Activated CD4-positive, alpha-beta T cell treated with anti-CD3 and anti-CD28 coated beads for 36 hours (primary cell): Measurements from ENCODE around the gene TSPOAP1. TPM values are rescaled to one million over a fixed set of nuclear protein-coding genes. Genes with fewer than 3 reads are reported as not detected.
A peak's percentile ranks its signal among the peaks of the same experiment; 100 is the strongest.

Experiments used
- ATAC-seq: fragments of 200-7000 bp; cut with Tn5 transposase; one replicate; pipeline ENCODE4 v1.10.0; 2021; ENCODE audit warnings: mild to moderate bottlenecking, moderate library complexity
- CTCF ChIA-PET: fragments of 350-600 bp; sonication (Branson Sonifier 250); formaldehyde crosslinking; loops from one replicate; lab custom pipeline; 2021; ENCODE audit warnings: antibody characterized with exemption; lab: Charles Lee
- POLR2A ChIA-PET: fragments of 350-600 bp; sonication (Branson Sonifier 250); formaldehyde crosslinking; loops from one replicate; lab custom pipeline; 2021; ENCODE audit warnings: antibody characterized with exemption, inconsistent platforms; lab: Charles Lee
- DNase-seq: peaks from one replicate; pipeline ENCODE4 v3.0.0-alpha.2; 2020
- H3K27ac Mint-ChIP-seq: one replicate; pipeline ENCODE4 v1.8.0; 2021; ENCODE audit warnings: mixed read lengths
- H3K27me3 Mint-ChIP-seq: one replicate; pipeline ENCODE4 v1.8.0; 2021; ENCODE audit warnings: mixed read lengths
- H3K36me3 Mint-ChIP-seq: one replicate; pipeline ENCODE4 v1.8.0; 2021; ENCODE audit warnings: low read depth, mixed read lengths
- H3K4me1 Mint-ChIP-seq: one replicate; pipeline ENCODE4 v1.8.0; 2021; ENCODE audit warnings: mixed read lengths
- H3K4me3 Mint-ChIP-seq: one replicate; pipeline ENCODE4 v1.8.0; 2021; ENCODE audit warnings: mild to moderate bottlenecking, moderate library complexity, mixed read lengths
- H3K9me3 Mint-ChIP-seq: one replicate; pipeline ENCODE4 v1.8.0; 2021; ENCODE audit warnings: low read depth, mixed read lengths
- intact Hi-C, 2 experiments: fragments of 100-400 bp; cut with DNase I in 1 of 2; cut with micrococcal nuclease in 1 of 2; formaldehyde crosslinking; loops; one replicate each; pipeline versions ENCODE4 v1.14.2 to v1.15.1; 2022 to 2024; cut with DNase I, micrococcal nuclease
- total RNA-seq, 2 experiments: library from RNA; stranded (reverse); gene quantifications; one replicate each; pipeline ENCODE4 v1.2.3, GENCODE V29; 2021

The TSPOAP1 gene, protein sequence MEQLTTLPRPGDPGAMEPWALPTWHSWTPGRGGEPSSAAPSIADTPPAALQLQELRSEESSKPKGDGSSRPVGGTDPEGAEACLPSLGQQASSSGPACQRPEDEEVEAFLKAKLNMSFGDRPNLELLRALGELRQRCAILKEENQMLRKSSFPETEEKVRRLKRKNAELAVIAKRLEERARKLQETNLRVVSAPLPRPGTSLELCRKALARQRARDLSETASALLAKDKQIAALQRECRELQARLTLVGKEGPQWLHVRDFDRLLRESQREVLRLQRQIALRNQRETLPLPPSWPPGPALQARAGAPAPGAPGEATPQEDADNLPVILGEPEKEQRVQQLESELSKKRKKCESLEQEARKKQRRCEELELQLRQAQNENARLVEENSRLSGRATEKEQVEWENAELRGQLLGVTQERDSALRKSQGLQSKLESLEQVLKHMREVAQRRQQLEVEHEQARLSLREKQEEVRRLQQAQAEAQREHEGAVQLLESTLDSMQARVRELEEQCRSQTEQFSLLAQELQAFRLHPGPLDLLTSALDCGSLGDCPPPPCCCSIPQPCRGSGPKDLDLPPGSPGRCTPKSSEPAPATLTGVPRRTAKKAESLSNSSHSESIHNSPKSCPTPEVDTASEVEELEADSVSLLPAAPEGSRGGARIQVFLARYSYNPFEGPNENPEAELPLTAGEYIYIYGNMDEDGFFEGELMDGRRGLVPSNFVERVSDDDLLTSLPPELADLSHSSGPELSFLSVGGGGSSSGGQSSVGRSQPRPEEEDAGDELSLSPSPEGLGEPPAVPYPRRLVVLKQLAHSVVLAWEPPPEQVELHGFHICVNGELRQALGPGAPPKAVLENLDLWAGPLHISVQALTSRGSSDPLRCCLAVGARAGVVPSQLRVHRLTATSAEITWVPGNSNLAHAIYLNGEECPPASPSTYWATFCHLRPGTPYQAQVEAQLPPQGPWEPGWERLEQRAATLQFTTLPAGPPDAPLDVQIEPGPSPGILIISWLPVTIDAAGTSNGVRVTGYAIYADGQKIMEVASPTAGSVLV (N-terminal part only)
- total RNA-seq, result 10 to 100 TPM; 11.8 to 12.4 TPM

DNA sequence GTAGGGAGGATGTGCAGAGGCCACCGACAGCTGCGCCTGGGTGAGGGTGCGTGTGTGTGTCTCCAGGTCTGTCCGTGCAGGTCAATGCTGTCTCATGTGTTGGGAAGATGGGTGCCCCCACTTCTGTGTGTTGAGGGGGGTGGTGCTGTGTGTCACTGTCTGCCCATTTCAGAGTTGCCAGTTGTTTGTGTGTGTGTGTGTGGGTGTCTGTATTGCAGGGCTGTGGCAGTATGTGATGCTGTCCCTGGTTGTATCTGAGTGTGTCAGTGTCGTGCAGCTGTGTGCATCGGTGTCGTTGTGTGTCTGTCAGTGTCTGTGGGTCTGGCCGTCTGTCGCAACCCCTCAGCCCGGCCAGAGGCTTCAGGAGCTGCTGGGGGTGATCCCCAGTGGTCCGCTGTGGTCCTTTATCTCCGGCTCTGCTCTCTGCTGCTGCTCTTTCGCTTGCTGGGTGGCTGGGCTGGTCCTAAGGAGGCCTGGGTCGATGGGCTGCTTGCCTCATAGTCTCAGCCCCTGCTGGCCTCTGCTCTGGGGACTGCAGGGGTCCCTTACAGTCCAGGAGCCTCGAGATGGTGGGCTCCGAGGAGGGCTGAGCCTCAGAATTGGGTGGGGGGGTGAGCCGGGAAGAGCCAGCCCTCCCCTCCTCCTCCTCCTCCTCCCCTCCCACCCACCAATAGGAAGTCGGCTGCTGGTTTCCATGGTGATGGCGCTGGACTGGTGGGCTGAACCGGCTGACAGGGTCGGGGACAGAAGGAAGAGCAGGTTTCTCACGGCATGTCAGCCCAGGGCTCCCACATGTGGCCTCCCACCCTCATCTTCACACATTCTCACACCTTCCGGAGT lies at the start of gene TSPOAP1:
TSS of gene TSPOAP1 (minus strand) at position 601 of the 840 bp plus-strand sequence. CDS start 875 bp downstream, outside the sequence.
- ATAC-seq (peak; percentile 4), DNase-seq (peak; percentile 93)
- ChIA-PET POLR2A (interaction anchor here (0.7 to 4.1 kb wide), 11 partner anchors 9 to 303 kb away, joined by 3 to 26 read pairs (median 7); partner anchors contain the start of genes RNF43 and SUPT4H1), CTCF (interaction anchor here (0.6 to 3.5 kb wide), 7 partner anchors 8 to 98 kb away, joined by 3 to 36 read pairs (median 5); no protein-coding TSS in a partner anchor)
- intact Hi-C loops, result loop anchor here (1.0 to 2.0 kb wide), 8 partner anchors 10 to 322 kb away; partner anchors contain the start of genes RNF43 (in 2 of the 2), SUPT4H1 (in 2 of the 2) and SRSF1 (in 1 of the 2)
- Mint-ChIP-seq H3K36me3 (peaks cover 46% of the 10 kb centered on the region), H3K27me3 (peaks cover 2% of the 10 kb centered on the region), H3K9me3 (no peaks in the 10 kb centered on the region), H3K27ac (peak within 1 kb of the TSS; percentile 93), H3K4me1 (peaks cover 39% of the 10 kb centered on the region), H3K4me3 (peak within 1 kb of the TSS; percentile 100)

GRCh38 chr17:58377661-58378060 lies 49.1 kb upstream of the TSPOAP1 start:
- Mint-ChIP-seq H3K27ac (no peak overlapping the region), H3K4me1 (peaks cover 31% of the 10 kb centered on the region), H3K9me3 (no peaks in the 10 kb centered on the region), H3K27me3 (no peaks in the 10 kb centered on the region), H3K4me3 (no peak overlapping the region), H3K36me3 (no peaks in the 10 kb centered on the region)
- intact Hi-C loops, result no loop called here
- ATAC-seq (no peak), DNase-seq (no peak)
- ChIA-PET CTCF (interaction anchor here (2.0 kb wide), 1 partner anchor 23 kb away, joined by 6 read pairs; no protein-coding TSS in a partner anchor), POLR2A (no interaction called here)

GRCh38 chr17:58377093-58377601 lies 48.6 kb upstream of the TSPOAP1 start:
- no peak overlapping the region for H3K27ac Mint-ChIP-seq
- POLR2A ChIA-PET, result no interaction called here
- intact Hi-C loops, result no loop called here
- CTCF ChIA-PET, result interaction anchor here (0.8 to 2.0 kb wide), 2 partner anchors 23 to 40 kb away, joined by 3 to 6 read pairs; partner anchors contain the start of gene RNF43
- DNase-seq (no peak), ATAC-seq (no peak)
- no peaks in the 10 kb centered on the region for H3K36me3 Mint-ChIP-seq
- no peaks in the 10 kb centered on the region for H3K27me3 Mint-ChIP-seq
- no peaks in the 10 kb centered on the region for H3K9me3 Mint-ChIP-seq
- peaks cover 26% of the 10 kb centered on the region for H3K4me1 Mint-ChIP-seq
- H3K4me3 Mint-ChIP-seq, result no peak overlapping the region

GRCh38 chr17:58376472-58377000 lies 47.9 kb upstream of the TSPOAP1 start:
- Mint-ChIP-seq H3K36me3 (no peaks in the 10 kb centered on the region), H3K9me3 (no peaks in the 10 kb centered on the region), H3K4me3 (no peak overlapping the region), H3K27ac (no peak overlapping the region), H3K4me1 (peaks cover 21% of the 10 kb centered on the region), H3K27me3 (no peaks in the 10 kb centered on the region)
- ATAC-seq (no peak), DNase-seq (no peak)
- ChIA-PET POLR2A (no interaction called here), CTCF (interaction anchor here (0.6 to 0.8 kb wide), 3 partner anchors 35 to 519 kb away, joined by 3 to 4 read pairs (median 3); partner anchors contain the start of gene RNF43)
- intact Hi-C loops, result no loop called here

DNA sequence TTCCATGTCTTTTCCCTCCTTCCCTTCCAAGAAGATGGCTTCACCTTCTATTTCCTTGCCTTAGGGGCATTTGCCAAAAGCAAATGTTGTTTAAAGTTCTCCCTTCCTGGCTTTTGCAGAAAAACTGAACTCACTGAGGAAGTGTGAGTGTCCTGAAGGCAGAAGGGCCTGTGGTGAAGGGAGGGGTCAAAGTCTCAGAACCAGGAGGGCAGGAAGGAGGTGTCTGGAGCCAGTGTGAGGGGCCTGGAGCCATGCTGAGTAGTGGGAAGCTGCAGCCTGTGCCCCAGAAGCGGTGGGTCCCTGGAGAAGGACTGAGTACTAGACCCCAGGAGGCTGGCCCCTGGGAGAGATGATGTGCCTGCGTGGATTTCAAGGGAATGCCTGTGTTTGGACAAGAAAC lies 47.2 kb upstream of the TSPOAP1 start:
- H3K4me1 Mint-ChIP-seq, result peaks cover 19% of the 10 kb centered on the region
- H3K4me3 Mint-ChIP-seq, result no peak overlapping the region
- CTCF ChIA-PET, result interaction anchor here (0.8 kb wide), 1 partner anchor 36 kb away, joined by 4 read pairs; no protein-coding TSS in a partner anchor
- DNase-seq (no peak), ATAC-seq (no peak)
- H3K27me3 Mint-ChIP-seq, result no peaks in the 10 kb centered on the region
- no peak overlapping the region for H3K27ac Mint-ChIP-seq
- POLR2A ChIA-PET, result no interaction called here
- intact Hi-C loops, result no loop called here
- H3K36me3 Mint-ChIP-seq, result no peaks in the 10 kb centered on the region
- H3K9me3 Mint-ChIP-seq, result no peaks in the 10 kb centered on the region

DNA sequence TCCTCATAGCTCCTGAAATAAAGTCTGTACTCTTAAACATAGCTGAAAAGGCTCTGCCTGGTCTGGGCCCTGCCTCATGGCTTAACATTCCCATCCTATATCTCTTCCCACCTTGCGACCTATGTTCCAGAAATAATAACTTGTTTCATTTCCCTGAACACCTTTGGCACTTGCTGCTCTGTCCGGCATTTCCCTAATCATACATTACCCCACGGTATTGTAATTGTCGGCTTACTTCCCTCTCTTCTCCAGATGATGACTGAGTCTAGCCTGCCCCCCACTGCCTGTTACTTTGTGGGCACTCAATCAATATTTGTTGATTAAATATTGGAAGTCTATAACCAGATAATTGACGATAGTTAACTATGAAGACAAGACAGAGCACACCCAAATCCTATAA lies 46.7 kb upstream of the TSPOAP1 start:
- POLR2A ChIA-PET, result no interaction called here
- no peaks in the 10 kb centered on the region for H3K36me3 Mint-ChIP-seq

GRCh38 chr17:58373923-58374322 lies 45.3 kb upstream of the TSPOAP1 start:
- no peaks in the 10 kb centered on the region for H3K9me3 Mint-ChIP-seq
- ChIA-PET CTCF (interaction anchor here (0.7 to 1.0 kb wide), 4 partner anchors 13 to 44 kb away, joined by 3 read pairs; no protein-coding TSS in a partner anchor), POLR2A (no interaction called here)
- no peak for ATAC-seq
- DNase-seq, result no peak
- no peaks in the 10 kb centered on the region for H3K27me3 Mint-ChIP-seq
- H3K4me3 Mint-ChIP-seq, result no peak overlapping the region
- intact Hi-C loops, result loop anchor here in 1 of 2 experiments (2.0 kb wide), 1 partner anchor 29 kb away; no protein-coding TSS in a partner anchor
- H3K4me1 Mint-ChIP-seq, result peaks cover 11% of the 10 kb centered on the region
- H3K27ac Mint-ChIP-seq, result no peak overlapping the region
- no peaks in the 10 kb centered on the region for H3K36me3 Mint-ChIP-seq

More for the DNA sequence above, 46.7 kb upstream of the TSPOAP1 start:
- Mint-ChIP-seq H3K4me1 (peaks cover 19% of the 10 kb centered on the region), H3K27me3 (no peaks in the 10 kb centered on the region), H3K27ac (no peak overlapping the region), H3K9me3 (no peaks in the 10 kb centered on the region), H3K4me3 (no peak overlapping the region)
- DNase-seq, result no peak
- ATAC-seq, result no peak
- intact Hi-C loops, result no loop called here
- CTCF ChIA-PET, result interaction anchor here (0.6 kb wide), 1 partner anchor 597 kb away, joined by 4 read pairs; no protein-coding TSS in a partner anchor

GRCh38 chr17:58373003-58373402 lies 44.4 kb upstream of the TSPOAP1 start:
- Mint-ChIP-seq H3K27ac (no peak overlapping the region), H3K9me3 (no peaks in the 10 kb centered on the region), H3K27me3 (no peaks in the 10 kb centered on the region), H3K4me3 (no peak overlapping the region), H3K4me1 (peaks cover 5% of the 10 kb centered on the region), H3K36me3 (no peaks in the 10 kb centered on the region)
- CTCF ChIA-PET, result interaction anchor here (0.9 to 1.9 kb wide), 5 partner anchors 20 to 75 kb away, joined by 3 to 5 read pairs (median 3); partner anchors contain the start of gene RNF43
- intact Hi-C loops, result loop anchor here in 1 of 2 experiments (2.0 kb wide), 1 partner anchor 30 kb away; no protein-coding TSS in a partner anchor
- POLR2A ChIA-PET, result no interaction called here
- no peak for DNase-seq
- ATAC-seq, result no peak

GRCh38 chr17:58371300-58371950 lies 42.8 kb upstream of the TSPOAP1 start:
- ChIA-PET CTCF (interaction anchor here (1.8 to 1.9 kb wide), 2 partner anchors 46 to 54 kb away, joined by 5 read pairs; partner anchors contain the start of gene RNF43), POLR2A (interaction anchor here (0.9 kb wide), 1 partner anchor 135 kb away, joined by 3 read pairs; no protein-coding TSS in a partner anchor)
- H3K4me3 Mint-ChIP-seq, result no peak overlapping the region
- no peaks in the 10 kb centered on the region for H3K4me1 Mint-ChIP-seq
- ATAC-seq (no peak), DNase-seq (no peak)
- no peak overlapping the region for H3K27ac Mint-ChIP-seq
- no peaks in the 10 kb centered on the region for H3K27me3 Mint-ChIP-seq
- no peaks in the 10 kb centered on the region for H3K9me3 Mint-ChIP-seq
- intact Hi-C loops, result no loop called here
- no peaks in the 10 kb centered on the region for H3K36me3 Mint-ChIP-seq
